ENCODE results near the gene B3GNT4.
"Not testable (repeated sequence)": the region's sequence is repeated elsewhere in the genome, so short reads cannot be mapped to it uniquely, and the experiment has no call there.

B3GNT4 gene

DNA sequence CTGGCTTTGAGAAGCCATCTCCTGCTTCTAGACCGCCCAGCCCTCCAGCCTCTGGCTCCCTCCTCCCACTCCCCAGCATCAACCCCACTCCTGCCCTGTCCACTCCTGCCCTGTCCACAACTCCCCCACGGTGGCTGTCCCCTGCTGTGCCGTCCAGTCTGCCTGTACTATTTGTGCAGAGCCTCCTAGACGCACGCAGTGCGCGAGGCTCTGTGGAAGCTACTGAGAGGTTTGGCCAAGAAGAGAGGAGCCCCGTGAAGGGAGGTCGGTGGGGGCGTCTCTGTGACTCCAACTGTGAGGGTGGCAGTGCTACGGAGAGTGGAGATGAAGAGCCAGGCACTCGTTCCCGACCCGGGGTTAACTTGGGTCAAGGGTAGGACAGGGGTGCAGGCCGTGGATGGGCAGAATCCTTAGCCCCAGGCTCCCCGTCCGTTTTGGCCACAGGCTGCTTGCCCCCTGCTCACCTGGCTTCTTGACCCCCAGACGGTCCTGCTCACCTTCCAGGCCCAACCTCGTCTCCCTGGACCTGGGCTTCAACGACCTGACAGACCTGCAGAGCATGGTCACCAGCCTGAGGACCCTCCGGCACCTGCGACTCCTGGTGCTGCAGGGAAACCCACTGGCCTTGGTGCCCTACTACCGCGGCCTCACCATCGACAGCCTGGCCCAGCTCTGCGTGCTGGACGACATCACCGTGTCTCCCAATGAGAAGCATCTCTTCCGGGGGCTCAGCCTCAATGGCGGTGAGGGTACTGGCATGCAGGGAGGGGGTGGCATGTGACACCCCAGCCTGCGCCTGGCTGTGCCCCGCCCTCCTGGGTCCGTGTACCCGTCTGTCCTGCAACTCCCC, 13.7 kb upstream of the B3GNT4 start:
- no peak for DNase-seq (ENCODE audit: low spot score)

DNA sequence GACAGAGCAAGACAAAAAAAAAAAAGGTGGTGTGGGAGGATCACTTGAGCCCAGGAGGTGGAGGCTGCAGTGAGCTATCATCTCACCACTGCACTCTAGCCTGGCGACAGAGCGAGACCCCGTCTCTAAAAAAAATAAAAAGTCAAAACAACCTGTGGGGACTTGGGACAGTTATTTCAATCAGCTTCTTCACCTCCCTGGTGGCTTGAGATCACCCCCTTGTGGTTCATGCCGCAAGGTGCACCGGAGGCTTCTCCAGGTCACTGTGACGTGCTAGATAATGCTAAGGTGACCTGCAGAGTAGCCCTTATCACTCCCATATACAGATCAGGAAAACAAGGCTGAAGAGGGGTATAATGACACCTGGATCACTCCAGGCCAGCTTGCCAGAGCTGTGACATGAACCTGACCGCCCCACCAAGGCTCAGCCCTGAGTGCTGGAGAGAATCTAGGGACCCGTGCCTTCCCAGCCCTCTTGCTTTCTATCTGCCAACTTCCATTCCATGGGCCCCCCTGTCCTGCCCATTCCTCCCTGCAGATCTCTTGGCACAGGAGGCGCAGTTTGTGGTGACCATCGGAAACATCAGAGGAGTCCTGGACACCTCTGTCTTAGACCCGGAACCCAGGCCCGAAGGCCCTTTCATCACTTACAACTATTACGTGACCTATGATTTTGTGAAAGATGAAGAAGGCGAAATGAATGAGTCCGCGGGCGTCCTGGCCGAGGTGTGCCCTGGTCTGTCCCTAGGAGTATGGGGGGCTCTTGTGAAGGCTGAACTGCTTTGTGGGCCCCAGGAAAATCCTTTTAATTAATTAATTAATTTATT, 12.5 kb upstream of the B3GNT4 start:
- peak; percentile 63 for DNase-seq (ENCODE audit: low spot score)

DNA sequence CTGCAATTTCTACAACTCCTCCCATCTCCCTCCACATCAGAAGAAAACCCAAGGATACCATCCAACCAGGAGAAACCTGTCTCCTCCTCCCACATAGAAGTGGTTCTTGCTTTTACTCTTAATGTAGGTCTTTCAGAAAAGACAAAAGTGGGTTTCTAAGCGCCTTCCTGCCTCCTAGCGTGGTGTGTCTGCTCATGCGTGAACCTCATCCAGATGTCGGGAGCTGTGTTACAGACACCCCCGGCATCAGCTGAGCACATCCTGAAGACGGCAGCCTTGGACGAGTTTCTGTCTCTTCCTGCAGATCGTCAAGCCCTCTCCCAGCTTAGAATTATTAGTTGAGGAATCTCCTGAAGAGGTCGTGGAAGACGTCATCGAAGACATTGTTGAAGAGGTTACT, 11.1 kb upstream of the B3GNT4 start:
- DNase-seq (ENCODE audit: low spot score): no peak

DNA sequence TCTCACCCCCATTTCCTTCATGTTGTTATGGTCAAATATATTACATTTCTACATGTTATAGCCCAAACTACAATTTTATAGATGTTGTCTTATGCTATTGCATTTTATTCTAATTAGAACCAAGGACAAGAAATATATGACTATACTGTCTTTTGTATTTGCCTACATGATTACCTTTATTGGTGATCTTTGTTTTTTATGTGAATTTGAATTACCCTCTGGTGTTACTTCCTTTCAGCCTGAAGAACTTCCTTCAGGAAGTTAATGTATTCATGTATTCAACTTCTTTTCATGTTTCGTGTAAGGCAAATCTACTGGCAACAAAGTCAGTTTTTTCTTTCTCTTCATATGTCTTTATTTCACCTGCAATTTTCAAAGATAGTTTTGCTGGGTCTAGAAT, 8.7 kb upstream of the B3GNT4 start:
- DNase-seq (ENCODE audit: low spot score): no peak

DNA sequence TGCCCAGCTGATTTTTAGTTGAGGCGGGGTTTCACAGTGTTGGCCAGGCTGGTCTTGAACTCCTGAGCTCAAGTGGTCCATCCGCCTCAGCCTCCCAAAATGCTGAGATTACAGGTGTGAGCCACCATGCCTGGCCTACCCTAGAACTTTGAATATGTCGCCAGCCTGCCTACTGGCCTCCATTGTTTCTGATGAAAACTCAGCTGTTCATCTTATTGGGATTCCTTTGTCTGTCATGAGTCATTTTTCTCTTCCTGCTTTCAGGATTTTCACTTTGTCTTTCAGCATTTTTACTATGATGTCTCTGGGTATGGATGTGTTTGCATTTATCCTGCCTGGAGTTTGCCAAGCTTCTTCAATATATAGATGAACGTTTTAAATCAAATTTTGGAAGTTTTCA, 8.1 kb upstream of the B3GNT4 start:
- DNase-seq (ENCODE audit: low spot score): no peak

DNA sequence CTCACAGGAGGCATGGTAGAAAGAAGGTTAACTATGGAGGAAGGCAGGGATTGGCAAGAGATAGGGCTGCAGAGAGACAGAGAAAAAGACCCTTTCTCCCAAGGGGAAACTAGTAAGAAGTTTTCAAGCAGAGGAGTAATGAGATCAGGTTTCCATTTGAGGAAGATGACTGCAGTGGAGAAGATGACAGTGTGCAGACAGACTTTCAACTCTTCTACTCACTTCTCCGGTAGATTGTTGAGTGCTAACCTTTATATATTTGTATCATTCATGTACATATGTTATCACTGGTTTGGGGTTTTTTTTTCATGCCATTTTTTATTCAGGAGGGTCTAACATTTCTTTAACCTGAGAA, 5.9 kb upstream of the B3GNT4 start:
- no peak for DNase-seq (ENCODE audit: low spot score)

DNA sequence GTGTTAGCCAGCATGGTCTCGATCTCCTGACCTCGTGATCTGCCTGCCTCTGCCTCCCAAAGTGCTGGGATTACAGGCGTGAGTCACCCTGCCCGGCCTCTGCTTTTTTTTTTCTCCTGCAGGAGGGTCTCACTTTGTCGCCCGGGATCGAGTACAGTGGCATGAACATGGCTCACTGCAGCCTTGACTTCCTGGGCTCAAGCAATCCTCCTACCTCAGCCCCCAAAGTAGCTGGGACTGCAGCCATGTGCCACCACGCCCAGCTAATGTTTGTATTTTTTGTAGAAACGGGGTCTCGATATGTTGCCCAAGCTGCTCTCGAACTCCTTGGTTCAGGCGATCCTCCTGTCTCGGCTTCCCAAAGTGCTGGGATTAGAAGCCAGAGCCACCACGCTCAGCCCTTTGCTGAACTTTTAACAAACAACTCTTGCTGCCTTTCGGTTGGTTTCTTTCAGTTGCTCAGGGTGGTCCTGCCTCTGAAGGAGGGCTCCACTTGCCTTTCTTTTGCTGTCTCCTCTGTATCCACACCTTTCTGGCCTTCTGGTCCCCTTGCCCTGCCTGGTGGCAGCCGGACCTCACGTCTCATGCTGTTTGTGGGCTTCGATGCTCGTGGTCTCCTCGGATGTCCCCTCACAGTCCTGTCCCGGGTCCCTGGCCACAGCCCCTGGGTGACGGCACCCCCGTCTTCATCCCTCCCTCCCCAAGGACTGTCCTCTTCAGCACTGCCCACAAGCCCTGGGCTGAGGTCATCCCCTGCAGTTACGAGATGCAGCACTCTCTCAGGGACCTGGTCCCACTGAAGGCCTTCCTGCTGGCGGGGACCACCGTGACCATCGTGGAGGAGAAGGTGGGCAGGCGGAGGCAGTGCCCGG, 3.8 kb upstream of the B3GNT4 start:
- DNase-seq (ENCODE audit: low spot score): no peak

DNA sequence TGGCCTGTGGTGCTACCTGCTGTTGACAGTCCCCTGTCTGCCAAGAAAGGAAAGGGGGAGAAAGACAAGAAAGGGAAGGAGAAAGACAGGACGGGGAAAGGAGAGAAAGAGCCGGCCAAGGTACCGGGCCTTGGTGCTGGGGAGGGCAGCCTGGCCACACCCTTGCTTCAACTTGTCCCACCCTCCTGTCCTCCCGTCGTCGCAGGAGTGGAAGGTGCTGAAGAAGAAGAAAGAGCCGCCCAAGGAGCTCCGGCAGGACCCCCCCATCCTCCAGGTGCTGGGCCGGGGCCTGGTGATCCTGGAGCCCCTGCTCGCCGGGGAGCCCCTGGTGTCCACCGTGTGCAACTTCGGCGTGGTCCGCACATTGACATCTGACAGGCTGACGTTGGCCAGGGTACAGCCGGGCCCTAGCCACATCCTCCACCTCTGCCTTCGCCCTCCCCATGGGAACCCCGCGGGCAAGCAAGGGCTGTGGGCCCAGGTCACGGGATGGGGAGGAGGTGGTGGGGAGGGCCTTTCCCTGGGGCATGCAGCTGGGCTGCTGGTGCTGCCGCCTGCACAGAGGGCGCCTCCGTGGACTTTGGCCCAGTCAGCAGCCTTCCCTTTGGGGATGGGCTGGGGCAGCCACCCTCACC, 2.9 kb upstream of the B3GNT4 start:
- no peak for DNase-seq (ENCODE audit: low spot score)

DNA sequence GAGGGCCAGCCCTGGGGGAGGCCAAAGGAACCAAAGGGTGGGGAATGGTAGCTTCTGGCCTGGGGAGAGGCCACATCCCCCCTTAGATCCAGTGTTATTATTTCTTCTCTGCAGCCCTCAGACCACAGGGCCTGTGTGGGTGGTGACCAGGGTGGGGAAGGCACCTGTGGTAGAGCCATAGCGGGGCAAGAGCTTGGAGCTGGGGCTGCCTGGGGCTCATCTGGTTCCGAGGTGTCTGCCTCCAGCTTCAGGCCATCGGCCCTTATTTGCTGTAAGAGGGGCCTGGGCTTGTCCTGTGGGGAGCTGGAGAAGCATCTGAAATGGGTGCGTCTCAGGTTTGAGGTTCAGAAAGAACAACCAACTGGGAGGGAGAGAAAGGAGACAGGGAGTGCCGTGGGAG, 2.1 kb upstream of the B3GNT4 start:
- no peak for DNase-seq (ENCODE audit: low spot score)

DNA sequence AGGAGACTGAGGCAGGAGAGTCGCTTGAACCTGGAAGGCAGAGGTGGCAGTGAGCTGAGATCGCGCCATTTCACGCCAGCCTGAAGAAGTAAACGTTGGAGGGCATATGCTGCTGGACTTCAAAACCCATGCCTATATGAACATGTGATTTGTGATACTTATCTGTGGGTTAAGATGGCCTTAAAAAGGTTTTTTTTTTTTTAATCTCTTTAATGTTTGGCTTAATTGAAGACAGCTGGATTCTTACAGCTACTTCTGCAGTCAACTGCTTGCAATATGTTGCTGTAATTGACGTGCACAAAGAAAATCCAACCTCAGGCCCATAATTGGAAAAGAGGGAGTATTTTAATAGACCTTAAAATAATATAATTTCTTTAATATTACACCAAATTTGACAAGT, 1.5 kb upstream of the B3GNT4 start:
- no peak for DNase-seq (ENCODE audit: low spot score)

DNA sequence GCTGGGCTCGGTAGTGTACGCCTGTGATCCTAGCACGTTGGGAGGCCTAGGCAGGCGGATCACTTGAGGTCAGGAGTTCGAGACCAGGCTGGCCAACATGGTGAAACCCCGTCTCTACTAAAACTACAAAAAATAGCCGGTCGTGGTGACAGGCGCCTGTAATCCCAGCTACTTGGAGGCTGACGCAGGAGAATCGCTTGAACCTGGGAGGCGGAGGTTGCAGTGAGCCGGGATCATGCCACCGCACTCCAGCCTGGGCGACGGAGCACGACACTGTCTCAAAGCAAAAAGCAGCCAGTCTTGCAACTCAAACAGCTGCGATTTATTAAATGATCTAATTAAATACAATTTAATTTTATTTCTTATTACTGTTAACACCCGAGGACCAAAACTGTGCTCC, 698 bp upstream of the B3GNT4 start:
- not testable (repeated sequence) for DNase-seq (ENCODE audit: low spot score)

DNA sequence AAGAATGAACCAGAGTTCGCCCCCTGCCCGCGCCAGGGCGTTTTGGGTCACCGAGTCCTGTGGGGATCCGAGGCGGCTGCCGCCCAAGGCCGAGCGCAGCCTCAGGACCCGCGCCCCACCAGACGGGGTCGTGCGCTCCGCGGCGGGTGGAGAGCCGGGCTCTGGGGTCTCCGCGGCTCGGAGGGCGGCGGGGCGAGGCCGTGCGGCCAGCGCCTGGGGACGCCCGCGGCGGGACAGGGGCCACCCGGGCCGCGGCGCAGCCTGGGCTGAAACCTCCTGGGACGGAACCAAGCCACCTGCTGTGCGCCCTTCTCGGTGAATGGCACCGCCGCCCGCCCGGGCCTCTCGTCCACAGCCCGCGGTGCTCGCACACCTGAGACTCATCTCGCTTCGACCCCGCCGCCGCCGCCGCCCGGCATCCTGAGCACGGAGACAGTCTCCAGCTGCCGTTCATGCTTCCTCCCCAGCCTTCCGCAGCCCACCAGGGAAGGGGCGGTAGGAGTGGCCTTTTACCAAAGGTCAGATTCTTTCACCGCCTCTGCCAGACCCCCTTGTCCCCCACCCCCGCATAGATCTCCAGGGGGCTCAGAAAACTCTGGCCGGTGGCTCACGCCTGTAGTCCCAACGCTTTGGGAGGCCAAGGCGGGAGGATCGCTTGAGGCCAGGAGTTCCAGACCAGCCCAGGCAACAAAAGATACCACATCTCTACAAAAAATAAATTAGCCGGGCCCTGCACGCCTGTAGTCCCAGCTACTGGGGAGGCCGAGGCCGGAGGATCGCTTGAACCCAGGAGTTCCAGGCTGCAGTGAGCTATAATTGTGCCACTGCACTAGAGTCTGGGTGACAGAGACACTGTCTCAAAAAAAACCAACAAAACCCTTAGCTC, 901 bp downstream of the B3GNT4 start:
- no peak for DNase-seq (ENCODE audit: low spot score)

DNA sequence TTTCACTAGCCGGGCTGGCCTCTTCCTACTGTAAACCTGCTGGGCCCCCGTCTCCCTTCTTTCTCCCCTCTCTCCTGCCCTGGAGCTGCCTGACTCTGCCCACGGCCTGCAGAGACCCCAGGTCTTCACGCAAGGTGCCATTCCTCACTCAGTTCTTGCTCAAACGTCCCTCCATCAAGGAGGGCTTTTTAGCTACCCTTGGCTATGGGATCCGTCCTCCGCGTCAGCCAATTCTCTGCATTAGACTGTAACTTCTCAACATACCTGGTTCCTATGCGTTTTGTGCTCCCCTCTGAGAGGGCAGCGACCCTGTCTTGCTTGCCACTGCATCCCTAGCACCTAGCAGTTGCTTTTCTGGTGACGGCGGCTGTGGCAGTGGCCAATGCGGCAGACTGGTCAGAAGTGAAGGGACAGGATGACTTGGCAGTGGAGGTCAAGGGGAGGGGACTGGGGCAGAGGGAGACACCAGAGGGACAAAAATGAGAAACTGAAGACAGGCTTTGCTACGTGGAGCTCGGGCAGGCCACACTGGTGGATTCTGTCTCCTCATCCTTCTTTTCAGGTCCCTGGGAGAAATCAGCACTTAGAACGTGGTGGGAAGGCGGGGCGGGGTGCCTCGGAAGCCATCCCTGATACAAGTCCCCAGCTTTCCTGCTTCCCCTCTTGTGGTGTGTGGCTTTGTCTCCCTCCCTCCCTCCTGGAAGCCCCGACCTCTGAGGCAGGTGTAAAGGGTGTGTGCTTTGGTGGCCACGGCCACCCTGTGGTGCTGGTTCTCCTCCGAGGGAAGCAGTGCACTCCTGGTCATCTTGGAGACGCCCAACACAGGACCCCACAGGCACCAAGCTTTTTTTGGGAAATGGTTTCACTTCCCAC, 1.8 kb downstream of the B3GNT4 start:
- no peak for DNase-seq (ENCODE audit: low spot score)

DNA sequence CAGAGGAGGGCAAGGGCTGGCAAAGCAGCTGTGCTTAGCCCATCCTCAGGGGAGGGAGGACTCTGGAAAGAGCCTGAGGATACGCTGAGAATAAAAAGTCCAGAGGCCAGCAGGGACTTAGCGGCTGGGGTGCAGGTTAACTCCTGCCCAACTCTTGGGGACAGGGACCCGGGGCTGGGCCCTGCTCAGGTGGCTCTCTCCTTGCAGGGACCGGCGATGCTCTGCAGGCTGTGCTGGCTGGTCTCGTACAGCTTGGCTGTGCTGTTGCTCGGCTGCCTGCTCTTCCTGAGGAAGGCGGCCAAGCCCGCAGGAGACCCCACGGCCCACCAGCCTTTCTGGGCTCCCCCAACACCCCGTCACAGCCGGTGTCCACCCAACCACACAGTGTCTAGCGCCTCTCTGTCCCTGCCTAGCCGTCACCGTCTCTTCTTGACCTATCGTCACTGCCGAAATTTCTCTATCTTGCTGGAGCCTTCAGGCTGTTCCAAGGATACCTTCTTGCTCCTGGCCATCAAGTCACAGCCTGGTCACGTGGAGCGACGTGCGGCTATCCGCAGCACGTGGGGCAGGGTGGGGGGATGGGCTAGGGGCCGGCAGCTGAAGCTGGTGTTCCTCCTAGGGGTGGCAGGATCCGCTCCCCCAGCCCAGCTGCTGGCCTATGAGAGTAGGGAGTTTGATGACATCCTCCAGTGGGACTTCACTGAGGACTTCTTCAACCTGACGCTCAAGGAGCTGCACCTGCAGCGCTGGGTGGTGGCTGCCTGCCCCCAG, 2.8 kb downstream of the B3GNT4 start:
- DNase-seq (ENCODE audit: low spot score): no peak

DNA sequence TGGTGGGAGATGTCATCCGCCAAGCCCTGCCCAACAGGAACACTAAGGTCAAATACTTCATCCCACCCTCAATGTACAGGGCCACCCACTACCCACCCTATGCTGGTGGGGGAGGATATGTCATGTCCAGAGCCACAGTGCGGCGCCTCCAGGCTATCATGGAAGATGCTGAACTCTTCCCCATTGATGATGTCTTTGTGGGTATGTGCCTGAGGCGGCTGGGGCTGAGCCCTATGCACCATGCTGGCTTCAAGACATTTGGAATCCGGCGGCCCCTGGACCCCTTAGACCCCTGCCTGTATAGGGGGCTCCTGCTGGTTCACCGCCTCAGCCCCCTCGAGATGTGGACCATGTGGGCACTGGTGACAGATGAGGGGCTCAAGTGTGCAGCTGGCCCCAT, 3.5 kb downstream of the B3GNT4 start:
- no peak for DNase-seq (ENCODE audit: low spot score)

DNA sequence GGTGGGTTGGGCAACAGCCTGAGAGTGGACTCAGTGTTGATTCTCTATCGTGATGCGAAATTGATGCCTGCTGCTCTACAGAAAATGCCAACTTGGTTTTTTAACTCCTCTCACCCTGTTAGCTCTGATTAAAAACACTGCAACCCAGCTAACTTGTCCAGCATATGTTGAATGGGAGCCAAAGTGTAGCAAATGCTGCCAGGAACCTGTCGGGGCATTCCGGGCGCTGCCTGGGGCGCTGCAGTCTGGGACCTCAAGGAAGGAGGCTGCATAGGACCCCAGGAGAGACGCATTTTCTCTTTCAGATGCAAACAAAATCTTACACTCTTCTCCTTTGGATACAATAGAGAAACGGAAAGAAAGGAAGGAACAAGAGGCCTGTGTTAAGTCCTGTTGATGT, 3.9 kb downstream of the B3GNT4 start:
- no peak for DNase-seq (ENCODE audit: low spot score)

DNA sequence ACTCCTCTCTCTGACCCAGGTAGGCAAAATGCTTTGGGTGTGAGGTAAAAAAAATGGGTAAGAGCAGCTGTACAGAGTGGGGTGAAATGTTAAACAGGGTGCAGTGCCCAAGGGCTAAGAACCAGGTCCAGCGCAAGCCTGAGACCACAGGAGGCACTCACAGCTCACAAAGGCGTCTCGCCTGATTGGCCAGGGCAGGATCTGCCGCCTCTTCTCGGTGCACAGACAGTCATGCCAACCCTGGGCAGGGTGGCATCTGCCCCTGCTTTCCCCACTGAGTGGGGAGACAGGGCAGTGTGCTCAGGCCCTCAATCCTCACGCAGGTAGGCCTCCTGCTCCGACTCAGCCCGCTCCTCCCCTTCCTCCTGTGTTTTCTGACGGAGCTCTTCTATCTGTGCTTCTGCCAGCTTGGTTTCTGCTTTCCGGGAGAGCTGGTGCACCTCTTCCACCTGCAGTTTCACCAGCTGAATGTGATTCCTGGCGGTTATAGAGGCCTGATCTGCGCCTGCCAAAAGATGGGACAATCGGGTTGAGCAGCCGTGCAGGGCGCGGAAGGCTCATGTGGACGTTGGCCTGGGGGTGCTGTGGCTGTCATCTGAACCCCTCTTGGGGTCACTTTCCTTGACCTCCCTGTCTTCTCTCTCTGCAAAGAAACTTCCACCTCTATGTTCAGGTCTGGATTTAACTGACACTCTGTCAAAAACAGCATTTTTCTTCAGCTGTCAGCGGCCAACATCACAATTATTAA, 4.7 kb downstream of the B3GNT4 start:
- no peak for DNase-seq (ENCODE audit: low spot score)

DNA sequence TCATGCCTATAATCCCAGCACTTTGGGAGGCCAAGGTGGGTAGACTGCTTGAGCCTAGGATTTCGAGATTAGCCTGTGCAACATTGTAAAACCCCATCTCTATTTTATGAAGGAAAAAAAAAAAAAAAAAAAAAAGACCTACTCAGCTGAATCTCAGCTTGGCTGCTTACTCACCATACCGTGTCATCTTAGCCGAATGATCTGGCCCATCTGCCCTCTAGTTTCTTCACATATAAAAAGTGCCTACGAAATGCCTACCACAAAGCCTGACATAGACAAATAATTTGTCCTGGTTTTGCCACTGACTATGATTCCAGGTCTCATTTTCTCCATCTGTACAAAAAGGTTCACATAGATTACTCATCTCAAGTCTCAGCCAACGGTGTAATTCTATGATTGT, 12.3 kb downstream of the B3GNT4 start:
- no peak for DNase-seq (ENCODE audit: low spot score)

DNA sequence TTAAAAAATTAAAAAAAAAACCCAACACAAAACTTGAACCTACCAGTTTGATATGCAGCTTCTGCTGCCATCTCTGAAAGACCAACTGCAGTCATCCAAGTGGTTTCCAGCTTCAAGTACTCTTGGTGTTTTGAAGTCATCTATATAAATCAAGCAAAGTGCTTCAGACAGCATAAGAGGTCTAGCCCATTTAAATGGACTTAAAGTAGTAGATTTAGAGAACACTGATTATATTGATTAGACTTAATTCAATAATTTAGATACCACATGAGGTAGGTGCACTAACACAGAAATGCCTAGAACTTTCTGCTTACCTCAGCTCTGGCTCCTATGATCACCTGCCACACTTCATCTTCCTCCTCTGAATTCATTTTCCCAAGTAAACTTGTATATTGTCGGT, 12.9 kb downstream of the B3GNT4 start:
- DNase-seq (ENCODE audit: low spot score): no peak

Measured in CD4-positive, alpha-beta T cell treated with Interleukin-15 for 4 hours (primary cell).